NCI-H524 (cell line): ENCODE results near the gene RPL7A.
"Not testable (repeated sequence)": the region's sequence is repeated elsewhere in the genome, so short reads cannot be mapped to it uniquely, and the experiment has no call there.

Experiments used
- DNase-seq, 2 experiments: peaks; one replicate each; lab custom pipeline; 2025; lab: John Stamatoyannopoulos, UW

RPL7A gene

GRCh38 chr9:133327834-133328484, 20.1 kb upstream of the RPL7A start:
- no peak for DNase-seq

GRCh38 chr9:133329306-133330156, 18.5 kb upstream of the RPL7A start:
- DNase-seq = peak in 1 of 2 experiments; percentile 49

- no peak for DNase-seq
Observed at GRCh38 chr9:133331221-133331620, 16.8 kb upstream of the RPL7A start.

GRCh38 chr9:133331641-133332380, 16.2 kb upstream of the RPL7A start:
- DNase-seq = no peak

GRCh38 chr9:133332381-133332730, 15.7 kb upstream of the RPL7A start:
- no peak for DNase-seq

- DNase-seq = no peak
Observed at GRCh38 chr9:133333011-133333410, 15.0 kb upstream of the RPL7A start.

GRCh38 chr9:133333566-133333965, 14.5 kb upstream of the RPL7A start:
- no peak for DNase-seq

GRCh38 chr9:133334161-133334560, 13.9 kb upstream of the RPL7A start:
- no peak for DNase-seq

GRCh38 chr9:133334888-133335287, 13.1 kb upstream of the RPL7A start:
- DNase-seq = not testable (repeated sequence)

GRCh38 chr9:133335924-133336811, 11.8 kb upstream of the RPL7A start, which contains the start of gene SURF6:
Gene SURF6 (minus strand): TSS chr9:133336188. CDS start chr9:133336132, 56 bp downstream.
- peak; percentile 92 to 94 for DNase-seq

GRCh38 chr9:133339641-133340040, 8.4 kb upstream of the RPL7A start:
- DNase-seq = no peak

GRCh38 chr9:133340256-133340655, 7.8 kb upstream of the RPL7A start:
- no peak for DNase-seq

- no peak for DNase-seq
Observed at GRCh38 chr9:133340916-133341315, 7.1 kb upstream of the RPL7A start.

- no peak for DNase-seq
Observed at GRCh38 chr9:133341369-133342068, 6.5 kb upstream of the RPL7A start.

GRCh38 chr9:133342069-133342406, 6.0 kb upstream of the RPL7A start:
- DNase-seq = peak in 1 of 2 experiments; percentile 19

GRCh38 chr9:133342570-133342969, 5.4 kb upstream of the RPL7A start:
- peak; percentile 38 to 69 for DNase-seq

GRCh38 chr9:133344071-133344470, 3.9 kb upstream of the RPL7A start:
- no peak for DNase-seq

GRCh38 chr9:133344979-133345378, 3.0 kb upstream of the RPL7A start:
- no peak for DNase-seq

- no peak for DNase-seq
Observed at GRCh38 chr9:133345596-133345995, 2.4 kb upstream of the RPL7A start.

- DNase-seq = no peak
Observed at GRCh38 chr9:133346021-133346785, 1.8 kb upstream of the RPL7A start.
